ENCODE measurements around the gene NKX3-2. TPM values are rescaled to one million over a fixed set of nuclear protein-coding genes. Genes with fewer than 3 reads are reported as not detected.
"Not testable (repeated sequence)": the region's sequence is repeated elsewhere in the genome, so short reads cannot be mapped to it uniquely, and the experiment has no call there.

The NKX3-2 gene
- total RNA-seq, 1 donor from 2014 or later: not detected

GRCh38 chr4:13577660-13578059 lies 33.4 kb upstream of the NKX3-2 start:
- TF ChIP-seq, protein P1, sequence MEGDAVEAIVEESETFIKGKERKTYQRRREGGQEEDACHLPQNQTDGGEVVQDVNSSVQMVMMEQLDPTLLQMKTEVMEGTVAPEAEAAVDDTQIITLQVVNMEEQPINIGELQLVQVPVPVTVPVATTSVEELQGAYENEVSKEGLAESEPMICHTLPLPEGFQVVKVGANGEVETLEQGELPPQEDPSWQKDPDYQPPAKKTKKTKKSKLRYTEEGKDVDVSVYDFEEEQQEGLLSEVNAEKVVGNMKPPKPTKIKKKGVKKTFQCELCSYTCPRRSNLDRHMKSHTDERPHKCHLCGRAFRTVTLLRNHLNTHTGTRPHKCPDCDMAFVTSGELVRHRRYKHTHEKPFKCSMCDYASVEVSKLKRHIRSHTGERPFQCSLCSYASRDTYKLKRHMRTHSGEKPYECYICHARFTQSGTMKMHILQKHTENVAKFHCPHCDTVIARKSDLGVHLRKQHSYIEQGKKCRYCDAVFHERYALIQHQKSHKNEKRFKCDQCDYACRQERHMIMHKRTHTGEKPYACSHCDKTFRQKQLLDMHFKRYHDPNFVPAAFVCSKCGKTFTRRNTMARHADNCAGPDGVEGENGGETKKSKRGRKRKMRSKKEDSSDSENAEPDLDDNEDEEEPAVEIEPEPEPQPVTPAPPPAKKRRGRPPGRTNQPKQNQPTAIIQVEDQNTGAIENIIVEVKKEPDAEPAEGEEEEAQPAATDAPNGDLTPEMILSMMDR (IDR thresholded peaks at IDR 0.05; ENCODE audit: insufficient read depth, low read length, poor library complexity, severe bottlenecking): no peak
- no peak for DNase-seq (ENCODE audit: low read depth)
- H3K4me3 ChIP-seq (ENCODE audit: low read depth, low read length): no peak overlapping the region
- no peaks in the 10 kb centered on the region for H3K27me3 ChIP-seq (ENCODE audit: control insufficient read depth, insufficient read depth, low read length)
- H3K36me3 ChIP-seq (ENCODE audit: control insufficient read depth, insufficient read depth, low read length): peaks cover 1% of the 10 kb centered on the region

DNA sequence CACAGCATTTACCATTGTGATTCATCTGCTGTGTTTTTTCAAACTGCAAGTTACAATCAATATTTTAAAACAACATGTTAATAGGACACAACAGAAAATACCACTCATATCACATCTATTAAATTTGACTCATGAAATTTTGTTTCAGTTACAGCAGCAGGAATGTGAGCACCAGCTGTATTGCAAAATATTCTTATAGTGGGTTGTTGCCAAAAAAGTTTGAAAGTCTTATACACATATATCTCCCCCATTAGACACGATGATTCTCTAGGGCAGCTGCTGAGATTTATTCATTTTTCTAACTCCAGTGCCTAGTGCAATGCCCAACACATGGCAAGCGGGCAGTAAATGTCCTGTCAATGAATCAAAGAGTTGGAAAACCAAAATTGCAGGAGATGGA lies 26.6 kb upstream of the NKX3-2 start:
- Histone ChIP-seq H3K4me3 (ENCODE audit: low read depth, low read length) (no peak overlapping the region), H3K27me3 (ENCODE audit: control insufficient read depth, insufficient read depth, low read length) (no peaks in the 10 kb centered on the region), H3K36me3 (ENCODE audit: control insufficient read depth, insufficient read depth, low read length) (peaks cover 3% of the 10 kb centered on the region)
- DNase-seq (ENCODE audit: low read depth): no peak
- TF ChIP-seq, protein P1 (IDR thresholded peaks at IDR 0.05; ENCODE audit: insufficient read depth, low read length, poor library complexity, severe bottlenecking): no peak

DNA sequence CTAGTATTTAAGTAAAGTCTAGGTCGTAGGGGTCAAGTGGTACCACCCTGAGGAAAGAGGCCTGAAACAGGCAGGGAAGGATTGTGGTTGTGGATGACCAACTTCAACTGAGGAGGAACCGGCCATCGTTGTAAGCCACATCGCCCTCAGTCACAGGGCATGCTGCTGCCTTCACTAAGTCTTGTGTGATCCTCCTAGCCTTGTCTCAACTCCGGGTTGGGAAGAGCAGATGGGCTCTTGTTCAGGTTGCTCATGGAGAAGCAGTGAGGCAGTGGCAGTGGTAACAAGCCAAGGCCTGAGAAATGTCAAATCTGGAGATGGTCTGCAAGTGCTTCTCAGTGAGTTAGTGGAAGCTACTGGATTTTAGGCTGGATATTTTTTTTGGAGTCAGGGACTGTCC lies 22.8 kb upstream of the NKX3-2 start:
- TF ChIP-seq, protein P1 (IDR thresholded peaks at IDR 0.05; ENCODE audit: insufficient read depth, low read length, poor library complexity, severe bottlenecking): no peak
- DNase-seq (ENCODE audit: low read depth): no peak
- H3K36me3 ChIP-seq (ENCODE audit: control insufficient read depth, insufficient read depth, low read length): peaks cover 3% of the 10 kb centered on the region
- no peaks in the 10 kb centered on the region for H3K27me3 ChIP-seq (ENCODE audit: control insufficient read depth, insufficient read depth, low read length)
- H3K4me3 ChIP-seq (ENCODE audit: low read depth, low read length): no peak overlapping the region

DNA sequence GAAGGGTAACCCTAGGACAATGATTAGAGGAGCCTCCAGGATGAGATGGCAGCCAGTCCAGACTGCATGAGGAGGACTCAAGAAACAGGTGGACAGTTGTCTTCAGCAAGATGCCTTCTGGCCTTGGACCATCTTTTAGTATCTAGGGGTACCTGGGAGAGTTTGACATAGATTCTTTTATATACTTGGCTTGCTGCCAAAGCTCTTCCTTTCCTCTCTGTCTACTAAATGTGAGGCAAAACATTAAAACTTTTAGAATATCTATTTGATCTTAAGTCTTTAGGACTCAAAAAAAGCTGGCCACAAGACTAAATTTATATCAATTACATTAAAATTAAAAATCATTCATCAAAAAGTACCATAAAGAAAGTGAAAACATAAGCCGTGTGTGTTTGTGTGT lies 18.6 kb upstream of the NKX3-2 start:
- no peak overlapping the region for H3K4me3 ChIP-seq (ENCODE audit: low read depth, low read length)
- no peaks in the 10 kb centered on the region for H3K36me3 ChIP-seq (ENCODE audit: control insufficient read depth, insufficient read depth, low read length)
- DNase-seq (ENCODE audit: low read depth): no peak
- no peaks in the 10 kb centered on the region for H3K27me3 ChIP-seq (ENCODE audit: control insufficient read depth, insufficient read depth, low read length)
- TF ChIP-seq, protein P1 (IDR thresholded peaks at IDR 0.05; ENCODE audit: insufficient read depth, low read length, poor library complexity, severe bottlenecking): no peak

DNA sequence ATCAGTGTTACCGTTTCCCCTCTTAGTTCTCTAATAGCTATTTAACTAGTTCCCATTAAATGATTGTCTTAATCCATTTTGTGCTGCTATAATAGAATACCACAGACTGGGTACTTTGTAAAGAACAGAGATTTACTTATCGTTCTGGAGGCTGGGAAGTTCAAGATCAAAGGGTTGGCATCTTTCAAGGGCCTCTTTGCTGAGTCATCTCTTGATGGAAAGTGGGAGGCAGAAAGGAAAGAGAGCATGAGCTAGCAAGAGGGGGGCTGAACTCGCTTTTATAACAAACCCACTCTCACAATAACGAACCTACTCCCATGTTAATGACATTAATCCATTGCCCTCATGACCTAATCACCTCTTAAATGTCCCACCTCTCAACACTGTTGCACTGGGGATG lies 17.4 kb upstream of the NKX3-2 start:
- no peaks in the 10 kb centered on the region for H3K36me3 ChIP-seq (ENCODE audit: control insufficient read depth, insufficient read depth, low read length)
- no peaks in the 10 kb centered on the region for H3K27me3 ChIP-seq (ENCODE audit: control insufficient read depth, insufficient read depth, low read length)
- TF ChIP-seq, protein P1 (IDR thresholded peaks at IDR 0.05; ENCODE audit: insufficient read depth, low read length, poor library complexity, severe bottlenecking): no peak
- no peak overlapping the region for H3K4me3 ChIP-seq (ENCODE audit: low read depth, low read length)
- DNase-seq (ENCODE audit: low read depth): no peak

- H3K4me3 ChIP-seq (ENCODE audit: low read depth, low read length); DNase-seq (ENCODE audit: low read depth); H3K27me3 ChIP-seq (ENCODE audit: control insufficient read depth, insufficient read depth, low read length); H3K36me3 ChIP-seq (ENCODE audit: control insufficient read depth, insufficient read depth, low read length): not testable (repeated sequence)
Observed at GRCh38 chr4:13560111-13560510, 15.8 kb upstream of the NKX3-2 start.

Data from kidney epithelial cell (primary cell).